Activated CD8-positive, alpha-beta memory T cell treated with anti-CD3 and anti-CD28 coated beads for 36 hours (primary cell): ENCODE results near the gene DMRTC2. TPM values are rescaled to one million over a fixed set of nuclear protein-coding genes. Genes with fewer than 3 reads are reported as not detected.

ENCODE experiments used
- CTCF ChIA-PET: fragments of 350-600 bp; sonication (Branson Sonifier 250); formaldehyde crosslinking; loops from one replicate; lab custom pipeline; 2021; ENCODE audit warnings: antibody characterized with exemption; lab: Charles Lee
- POLR2A ChIA-PET: fragments of 350-600 bp; sonication (Branson Sonifier 250); formaldehyde crosslinking; loops from one replicate; lab custom pipeline; 2021; ENCODE audit warnings: antibody characterized with exemption; lab: Charles Lee
- total RNA-seq, 2 experiments: library from RNA; stranded (reverse); gene quantifications; one replicate each; pipeline ENCODE4 v1.2.3, GENCODE V29; 2021

The DMRTC2 gene
- total RNA-seq = not detected

GRCh38 chr19:41845001-41845050 is at the start of gene DMRTC2:
Gene DMRTC2, plus strand, starts transcription at chr19:41845042. Its CDS starts 2,387 bp downstream, at chr19:41847429.
- POLR2A ChIA-PET = no interaction called here
- CTCF ChIA-PET = no interaction called here

- ChIA-PET CTCF (interaction anchor here (5.6 to 6.6 kb wide), 2 partner anchors 23 to 43 kb away, joined by 35 to 60 read pairs; no protein-coding TSS in a partner anchor), POLR2A (no interaction called here)
Measured at GRCh38 chr19:41796362-41796761, 48.5 kb upstream of the DMRTC2 start, which contains the start of gene CEACAM3. Gene CEACAM3, plus strand, starts transcription at chr19:41796587. Its CDS starts 91 bp downstream, at chr19:41796678.

- CTCF ChIA-PET = interaction anchor here (0.5 kb wide), 1 partner anchor 21 kb away, joined by 6 read pairs; no protein-coding TSS in a partner anchor
- POLR2A ChIA-PET = no interaction called here
Measured at GRCh38 chr19:41796901-41797300, 47.9 kb upstream of the DMRTC2 start.

GRCh38 chr19:41799444-41800000 is 45.3 kb upstream of the DMRTC2 start:
- ChIA-PET CTCF (no interaction called here), POLR2A (no interaction called here)

GRCh38 chr19:41801031-41801430 is 43.8 kb upstream of the DMRTC2 start:
- CTCF ChIA-PET = interaction anchor here (1.3 to 1.5 kb wide), 2 partner anchors 16 to 35 kb away, joined by 4 read pairs; no protein-coding TSS in a partner anchor
- POLR2A ChIA-PET = no interaction called here

- ChIA-PET POLR2A (no interaction called here), CTCF (interaction anchor here (1.0 to 1.3 kb wide), 4 partner anchors 9 to 17 kb away, joined by 3 to 5 read pairs (median 4); no protein-coding TSS in a partner anchor)
Measured at GRCh38 chr19:41801792-41802211, 43.0 kb upstream of the DMRTC2 start.

- POLR2A ChIA-PET = interaction anchor here (0.6 kb wide), 1 partner anchor 437 kb away, joined by 4 read pairs; no protein-coding TSS in a partner anchor
- CTCF ChIA-PET = interaction anchor here (0.6 to 1.3 kb wide), 5 partner anchors 10 to 1815 kb away, joined by 3 to 5 read pairs (median 3); no protein-coding TSS in a partner anchor
Measured at GRCh38 chr19:41802770-41803169, 42.1 kb upstream of the DMRTC2 start.

- ChIA-PET CTCF (interaction anchor here (1.0 to 1.2 kb wide), 2 partner anchors 9 to 31 kb away, joined by 3 to 4 read pairs; no protein-coding TSS in a partner anchor), POLR2A (no interaction called here)
Measured at GRCh38 chr19:41804336-41804735, 40.5 kb upstream of the DMRTC2 start.

GRCh38 chr19:41807176-41807575 is 37.7 kb upstream of the DMRTC2 start:
- CTCF ChIA-PET = no interaction called here
- POLR2A ChIA-PET = no interaction called here

- ChIA-PET CTCF (no interaction called here), POLR2A (no interaction called here)
Measured at GRCh38 chr19:41808663-41809566, 35.9 kb upstream of the DMRTC2 start.

GRCh38 chr19:41810301-41810700 is 34.5 kb upstream of the DMRTC2 start:
- POLR2A ChIA-PET = no interaction called here

GRCh38 chr19:41811036-41811435 is 33.8 kb upstream of the DMRTC2 start:
- ChIA-PET CTCF (interaction anchor here (1.1 to 2.0 kb wide), 3 partner anchors 10 to 58 kb away, joined by 3 to 8 read pairs (median 3); no protein-coding TSS in a partner anchor), POLR2A (no interaction called here)

More at GRCh38 chr19:41810301-41810700, 34.5 kb upstream of the DMRTC2 start:
- CTCF ChIA-PET = interaction anchor here (1.2 to 2.0 kb wide), 2 partner anchors 17 to 57 kb away, joined by 3 to 8 read pairs; no protein-coding TSS in a partner anchor

GRCh38 chr19:41811981-41812380 is 32.9 kb upstream of the DMRTC2 start:
- POLR2A ChIA-PET = no interaction called here
- CTCF ChIA-PET = no interaction called here

GRCh38 chr19:41813911-41814310 is 30.9 kb upstream of the DMRTC2 start:
- ChIA-PET CTCF (interaction anchor here (1.5 kb wide), 1 partner anchor 12 kb away, joined by 3 read pairs; no protein-coding TSS in a partner anchor), POLR2A (no interaction called here)

GRCh38 chr19:41815301-41815700 is 29.5 kb upstream of the DMRTC2 start:
- ChIA-PET CTCF (interaction anchor here (1.5 kb wide), 1 partner anchor 13 kb away, joined by 3 read pairs; no protein-coding TSS in a partner anchor), POLR2A (no interaction called here)

GRCh38 chr19:41816761-41817160 is 28.1 kb upstream of the DMRTC2 start:
- ChIA-PET POLR2A (interaction anchor here (0.7 kb wide), 1 partner anchor 35 kb away, joined by 3 read pairs; no protein-coding TSS in a partner anchor), CTCF (no interaction called here)

- ChIA-PET CTCF (interaction anchor here (0.7 to 4.9 kb wide), 7 partner anchors 10 to 81 kb away, joined by 3 to 60 read pairs (median 3); partner anchors contain the start of gene CEACAM3), POLR2A (no interaction called here)
Measured at GRCh38 chr19:41821003-41821735, 23.7 kb upstream of the DMRTC2 start.

- CTCF ChIA-PET = interaction anchor here (0.6 to 1.3 kb wide), 2 partner anchors 45 to 212 kb away, joined by 3 to 4 read pairs; no protein-coding TSS in a partner anchor
- POLR2A ChIA-PET = no interaction called here
Measured at GRCh38 chr19:41837981-41838708, 6.7 kb upstream of the DMRTC2 start.

- CTCF ChIA-PET = no interaction called here
- POLR2A ChIA-PET = no interaction called here
Measured at GRCh38 chr19:41839211-41839610, 5.6 kb upstream of the DMRTC2 start.
